ENCODE data around the gene FRRS1. TPM values are rescaled to one million over a fixed set of nuclear protein-coding genes. Genes with fewer than 3 reads are reported as not detected.
"Not testable (repeated sequence)": the region's sequence is repeated elsewhere in the genome, so short reads cannot be mapped to it uniquely, and the experiment has no call there.

Gene FRRS1
- total RNA-seq = 1.2 and 2.1 TPM in 2 replicates

- DNase-seq (ENCODE audit: extremely low read depth, low read depth, low spot score) = peak; percentile 5
Measured at GRCh38 chr1:99766378-99766800, at the start of gene FRRS1. Gene FRRS1 (minus strand): TSS chr1:99766635. CDS start chr1:99748768, 17,867 bp downstream.

DNA sequence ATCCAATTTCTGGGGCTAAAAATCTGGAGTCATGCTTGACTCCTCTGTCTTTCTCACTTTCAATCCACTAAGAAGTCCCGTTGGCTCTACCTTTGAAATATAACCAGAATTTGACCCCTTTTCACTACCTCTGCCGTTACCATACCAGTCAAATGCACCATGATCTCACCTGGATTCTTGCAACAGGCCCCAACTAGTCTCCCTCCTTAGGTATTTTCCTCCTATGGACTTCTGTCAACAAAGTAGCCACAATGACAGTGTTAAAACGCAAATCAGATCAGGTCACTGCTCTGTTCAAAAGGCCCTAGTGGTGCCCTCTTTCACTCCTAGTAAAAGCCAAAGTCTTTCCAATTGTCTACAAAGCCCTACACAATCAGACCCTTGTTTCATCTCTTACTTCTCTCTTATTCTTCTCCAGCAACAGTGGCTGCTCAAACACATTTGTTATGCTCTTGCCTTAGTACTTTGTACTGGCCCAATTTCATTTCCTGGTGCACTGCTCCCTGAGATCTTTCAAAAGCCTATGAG lies 48.0 kb upstream of the FRRS1 start:
- DNase-seq (ENCODE audit: extremely low read depth, low read depth, low spot score) = no peak

DNA sequence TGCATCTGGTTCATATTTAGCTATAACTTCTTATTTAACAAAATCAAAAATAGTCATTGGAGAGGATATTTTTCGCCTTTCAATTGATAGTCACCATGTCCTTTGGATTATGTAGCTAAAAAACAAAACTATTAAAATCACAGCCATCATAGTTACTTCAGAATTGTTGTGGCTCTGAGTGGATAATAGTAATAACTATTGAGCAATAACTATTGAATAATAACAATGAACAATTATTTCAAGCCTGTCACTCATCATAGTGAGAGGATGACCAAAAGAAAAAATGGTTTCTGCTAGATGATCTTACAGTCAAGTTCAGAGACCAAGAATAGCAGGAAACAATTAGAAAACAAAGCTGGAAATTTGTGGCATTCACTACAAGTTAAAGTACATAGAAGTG lies 45.3 kb upstream of the FRRS1 start:
- no peak for DNase-seq (ENCODE audit: extremely low read depth, low read depth, low spot score)

GRCh38 chr1:99811075-99811474 lies 44.6 kb upstream of the FRRS1 start:
- DNase-seq (ENCODE audit: extremely low read depth, low read depth, low spot score) = no peak

- DNase-seq (ENCODE audit: extremely low read depth, low read depth, low spot score) = peak; percentile 79
Measured at GRCh38 chr1:99808391-99809115, 42.1 kb upstream of the FRRS1 start.

DNA sequence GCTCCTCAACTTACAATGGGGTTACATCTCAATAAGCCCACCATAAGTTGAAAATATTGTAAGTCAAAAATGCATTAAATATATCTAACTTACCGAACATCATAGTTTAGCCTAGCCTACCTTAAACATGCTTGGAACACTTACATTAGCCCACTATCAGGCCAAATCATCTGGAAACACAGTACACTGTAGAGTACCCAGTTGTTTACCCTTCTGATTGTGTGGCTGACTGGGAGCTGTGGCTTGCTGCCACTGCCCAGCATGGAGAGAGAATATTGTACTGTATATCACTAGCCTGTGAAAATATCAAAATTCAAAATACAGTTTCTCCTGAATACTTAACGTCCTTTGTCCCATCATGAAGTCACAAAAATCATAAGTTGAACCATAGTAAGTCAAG lies 40.4 kb upstream of the FRRS1 start:
- DNase-seq (ENCODE audit: extremely low read depth, low read depth, low spot score) = no peak

GRCh38 chr1:99801584-99801983 lies 35.1 kb upstream of the FRRS1 start:
- no peak for DNase-seq (ENCODE audit: extremely low read depth, low read depth, low spot score)

DNA sequence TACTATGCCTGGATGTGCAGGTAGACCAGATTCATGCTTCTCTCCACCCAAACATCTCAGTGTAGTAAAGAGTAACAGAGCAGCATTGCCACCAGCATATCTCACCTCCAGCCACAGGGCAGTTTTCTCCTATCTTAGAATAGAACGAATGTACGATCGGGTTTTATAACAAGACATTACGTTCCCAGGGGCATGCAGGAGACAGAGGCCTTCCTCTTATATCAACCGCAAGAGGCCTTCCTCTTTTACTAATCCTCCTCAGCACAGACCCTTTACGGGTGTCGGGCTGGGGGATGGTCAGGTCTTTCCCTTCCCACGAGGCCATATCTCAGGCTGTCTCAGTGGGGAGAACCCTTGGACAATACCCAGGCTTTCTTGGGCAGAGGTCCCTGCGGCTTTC lies 27.4 kb upstream of the FRRS1 start:
- DNase-seq (ENCODE audit: extremely low read depth, low read depth, low spot score) = not testable (repeated sequence)

DNA sequence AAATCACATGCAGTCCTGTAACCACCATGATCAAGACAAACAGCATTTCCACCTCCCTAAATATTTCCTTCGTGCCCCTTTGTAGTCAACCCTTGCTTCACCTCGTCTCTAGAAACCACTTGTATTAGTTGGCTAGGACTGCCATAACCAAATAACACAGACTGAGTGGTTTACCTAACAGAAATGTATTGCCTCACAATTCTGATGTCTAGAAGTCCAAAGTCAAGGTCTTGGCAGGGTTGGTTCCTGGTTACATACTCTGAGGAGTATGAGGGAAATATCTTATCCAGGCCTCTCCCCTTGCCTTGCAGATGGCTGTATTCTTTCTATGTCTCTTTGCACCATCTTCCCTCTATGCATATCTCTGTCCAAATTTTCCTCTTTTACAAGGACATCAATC lies 23.3 kb upstream of the FRRS1 start:
- DNase-seq (ENCODE audit: extremely low read depth, low read depth, low spot score) = no peak

DNA sequence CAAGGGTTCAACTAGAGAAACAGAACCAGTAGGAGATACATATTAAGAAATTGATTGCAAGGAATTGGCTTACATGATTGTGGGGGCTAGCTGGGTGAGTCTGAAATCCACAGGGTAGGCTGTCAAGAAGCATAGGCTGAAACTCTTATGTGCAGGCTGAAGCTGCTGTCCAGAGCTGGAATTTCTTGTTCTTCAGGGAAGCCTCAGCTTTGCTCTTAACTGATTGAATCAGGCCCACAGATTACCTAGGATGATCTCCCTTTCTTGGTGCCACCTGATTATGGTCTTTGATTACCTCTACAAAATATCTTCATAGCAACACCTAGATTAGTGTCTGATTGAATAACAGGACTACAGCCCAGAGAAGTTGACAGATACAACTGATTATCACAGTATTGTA lies 22.5 kb upstream of the FRRS1 start:
- DNase-seq (ENCODE audit: extremely low read depth, low read depth, low spot score) = no peak

GRCh38 chr1:99786751-99787501 lies 20.5 kb upstream of the FRRS1 start:
- no peak for DNase-seq (ENCODE audit: extremely low read depth, low read depth, low spot score)

DNA sequence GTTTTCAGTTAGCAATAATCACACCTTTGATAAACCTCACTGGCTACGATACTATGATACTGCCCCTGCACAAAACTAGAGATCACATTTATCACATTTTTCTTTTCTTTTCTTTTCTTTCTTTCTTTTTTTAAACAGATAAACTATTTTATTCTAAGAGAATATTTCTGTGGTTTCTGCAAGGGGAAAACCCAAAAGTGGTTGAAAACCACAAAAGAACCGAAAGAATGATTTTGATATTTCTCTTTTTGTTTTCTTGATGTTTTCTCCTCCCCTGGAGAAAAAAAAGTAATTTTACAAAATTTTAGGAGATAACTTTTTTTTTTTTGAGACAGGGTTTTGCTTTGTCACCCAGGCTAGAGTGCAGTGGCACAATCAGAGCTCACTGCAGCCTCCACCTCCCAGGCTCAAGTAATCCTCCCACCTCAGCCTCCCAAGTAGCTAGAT lies 18.4 kb upstream of the FRRS1 start:
- no peak for DNase-seq (ENCODE audit: extremely low read depth, low read depth, low spot score)

GRCh38 chr1:99784143-99784542 lies 17.7 kb upstream of the FRRS1 start:
- DNase-seq (ENCODE audit: extremely low read depth, low read depth, low spot score) = no peak

GRCh38 chr1:99782920-99783319 lies 16.5 kb upstream of the FRRS1 start:
- DNase-seq (ENCODE audit: extremely low read depth, low read depth, low spot score) = no peak

- no peak for DNase-seq (ENCODE audit: extremely low read depth, low read depth, low spot score)
Measured at GRCh38 chr1:99782397-99782796, 16.0 kb upstream of the FRRS1 start.

- no peak for DNase-seq (ENCODE audit: extremely low read depth, low read depth, low spot score)
Measured at GRCh38 chr1:99781798-99782197, 15.4 kb upstream of the FRRS1 start.

DNA sequence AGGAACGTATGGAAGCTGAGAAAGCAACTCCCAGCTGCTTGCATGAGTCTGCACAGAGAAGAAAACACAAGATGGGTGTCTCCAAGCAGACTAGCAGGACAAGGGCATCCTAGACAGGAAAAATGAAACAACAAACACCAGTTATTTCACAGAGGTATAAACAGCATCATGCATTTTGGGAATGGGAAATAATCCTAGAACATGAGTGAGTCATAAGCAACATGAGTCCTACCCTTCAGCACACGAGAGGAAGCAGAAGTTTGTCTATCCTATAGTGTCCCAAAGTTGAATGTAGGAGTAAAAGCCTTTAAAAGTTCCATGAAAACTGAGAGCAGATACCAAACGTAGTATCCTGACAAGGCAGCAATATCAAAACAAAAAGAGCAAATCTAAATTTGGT lies 11.3 kb upstream of the FRRS1 start:
- DNase-seq (ENCODE audit: extremely low read depth, low read depth, low spot score) = no peak

GRCh38 chr1:99776120-99776519 lies 9.7 kb upstream of the FRRS1 start:
- DNase-seq (ENCODE audit: extremely low read depth, low read depth, low spot score) = no peak

GRCh38 chr1:99772809-99773208 lies 6.4 kb upstream of the FRRS1 start:
- no peak for DNase-seq (ENCODE audit: extremely low read depth, low read depth, low spot score)

- DNase-seq (ENCODE audit: extremely low read depth, low read depth, low spot score) = no peak
Measured at GRCh38 chr1:99771513-99771918, 5.1 kb upstream of the FRRS1 start.

GRCh38 chr1:99768524-99769245 lies 2.2 kb upstream of the FRRS1 start:
- DNase-seq (ENCODE audit: extremely low read depth, low read depth, low spot score) = no peak
